WTC11 (cell line): ENCODE data around the gene PHF14. TPM values are rescaled to one million over a fixed set of nuclear protein-coding genes. Genes with fewer than 3 reads are reported as not detected.

ENCODE experiments used
- ATAC-seq: fragments of 200-7000 bp; cut with Tn5 transposase; 2 replicates; pipeline ENCODE4 v1.10.0; 2021; ENCODE audit warnings: mild to moderate bottlenecking, moderate library complexity
- CTCF ChIA-PET: fragments of 300-600 bp; sonication (Branson Sonifier 250); formaldehyde crosslinking; loops from one replicate; lab custom pipeline; 2021; ENCODE audit warnings: antibody characterized with exemption; lab: Charles Lee
- POLR2A ChIA-PET: fragments of 350-600 bp; sonication (Branson Sonifier 250); formaldehyde crosslinking; loops from one replicate; lab custom pipeline; 2021; ENCODE audit warnings: antibody characterized with exemption; lab: Charles Lee
- DNase-seq: peaks from one replicate; pipeline ENCODE4 v3.0.0; 2021; ENCODE audit warnings: low spot score
- H3K27ac Mint-ChIP-seq: 2 replicates; pipeline ENCODE4 v1.8.0; 2021; ENCODE audit warnings: mixed read lengths
- H3K27me3 Mint-ChIP-seq: 2 replicates; pipeline ENCODE4 v1.8.0; 2021; ENCODE audit warnings: low read depth, mild to moderate bottlenecking, moderate library complexity, mixed read lengths
- H3K36me3 Mint-ChIP-seq: 2 replicates; pipeline ENCODE4 v1.8.0; 2021; ENCODE audit warnings: mixed read lengths
- H3K4me1 Mint-ChIP-seq: 2 replicates; pipeline ENCODE4 v1.8.0; 2022; ENCODE audit warnings: mixed read lengths
- H3K4me3 Mint-ChIP-seq: 2 replicates; pipeline ENCODE4 v1.8.0; 2021; ENCODE audit warnings: mild to moderate bottlenecking, moderate library complexity, mixed read lengths
- H3K9me3 Mint-ChIP-seq: 2 replicates; pipeline ENCODE4 v1.8.0; 2021; ENCODE audit warnings: mixed read lengths
- ETV6 ChIP-seq: sonication (generic); formaldehyde crosslinking; IDR thresholded peaks from 2 replicates; pipeline ENCODE4 v1.8.1; 2022; ENCODE audit warnings: mild to moderate bottlenecking, missing genetic modification reagents
- FOXK1 ChIP-seq: sonication (generic); formaldehyde crosslinking; IDR thresholded peaks from 2 replicates; pipeline ENCODE4 v1.8.0; 2022; ENCODE audit warnings: mild to moderate bottlenecking, moderate library complexity, missing genetic modification reagents
- GRHL2 ChIP-seq: fragments of 250-450 bp; sonication (Bioruptor Pico); IDR thresholded peaks from 2 replicates; pipeline ENCODE4 v1.8.0; 2022; ENCODE audit warnings: mild to moderate bottlenecking, moderate library complexity; ENCODE audit not compliant: insufficient replicate concordance, severe bottlenecking
- HMGA2 ChIP-seq: fragments of 250-450 bp; sonication (Bioruptor Pico); IDR thresholded peaks from 2 replicates; pipeline ENCODE4 v1.4.0; 2021; ENCODE audit warnings: mild to moderate bottlenecking, moderate library complexity
- SMAD3 ChIP-seq: sonication (generic); formaldehyde crosslinking; IDR thresholded peaks from 2 replicates; pipeline ENCODE4 v1.8.0; 2022; ENCODE audit warnings: missing genetic modification reagents, mild to moderate bottlenecking, borderline replicate concordance
- TEAD4 ChIP-seq: sonication (generic); formaldehyde crosslinking; IDR thresholded peaks from 2 replicates; pipeline ENCODE4 v1.8.0; 2022; ENCODE audit warnings: mild to moderate bottlenecking, missing genetic modification reagents
- ZNF416 ChIP-seq: fragments of 250-450 bp; sonication (Bioruptor Pico); IDR thresholded peaks from 2 replicates; pipeline ENCODE4 v1.9.0; 2021; ENCODE audit warnings: mild to moderate bottlenecking, inconsistent platforms
- total RNA-seq: library from RNA; stranded (reverse); gene quantifications from 3 replicates; pipeline ENCODE4 v1.2.3, GENCODE V29; 2021
- TF ChIP-seq, protein P1 (sequence below): sonication (generic); formaldehyde crosslinking; IDR thresholded peaks from 2 replicates; pipeline ENCODE4 v1.8.0; 2022; ENCODE audit warnings: mild to moderate bottlenecking, missing genetic modification reagents
- TF ChIP-seq, protein P2 (sequence below): sonication (generic); formaldehyde crosslinking; IDR thresholded peaks from 2 replicates; pipeline ENCODE4 v1.8.1; 2023; ENCODE audit warnings: mild to moderate bottlenecking, missing genetic modification reagents, moderate library complexity
- TF ChIP-seq, protein P3 (sequence below): fragments of 250-450 bp; sonication (Bioruptor Pico); IDR thresholded peaks from 2 replicates; pipeline ENCODE4 v2.1.2; 2022; ENCODE audit warnings: mild to moderate bottlenecking, moderate library complexity
- TF ChIP-seq, protein P4 (sequence below): sonication (generic); formaldehyde crosslinking; conservative IDR thresholded peaks from 2 replicates; pipeline ENCODE4 v1.8.1; 2022; ENCODE audit warnings: mild to moderate bottlenecking, missing genetic modification reagents
- TF ChIP-seq, protein P5 (sequence below): sonication (generic); formaldehyde crosslinking; IDR thresholded peaks from 2 replicates; pipeline ENCODE4 v1.8.0; 2022; ENCODE audit warnings: mild to moderate bottlenecking, missing genetic modification reagents
- TF ChIP-seq, protein P6 (sequence below): sonication (generic); formaldehyde crosslinking; IDR thresholded peaks from 2 replicates; pipeline ENCODE4 v1.8.1; 2022; ENCODE audit warnings: low read depth, missing genetic modification reagents, borderline replicate concordance
- TF ChIP-seq, protein P7 (sequence below): fragments of 250-450 bp; sonication (Bioruptor Pico); IDR thresholded peaks from 2 replicates; pipeline ENCODE4 v1.9.0; 2021; ENCODE audit warnings: moderate library complexity, mild to moderate bottlenecking, inconsistent platforms, borderline replicate concordance
- TF ChIP-seq, protein P8 (sequence below): sonication (generic); formaldehyde crosslinking; IDR thresholded peaks from 2 replicates; pipeline ENCODE4 v1.8.1; 2022; ENCODE audit warnings: mild to moderate bottlenecking, missing genetic modification reagents, moderate library complexity, borderline replicate concordance
- TF ChIP-seq, protein P9 (sequence below): sonication (generic); formaldehyde crosslinking; IDR thresholded peaks from 2 replicates; pipeline ENCODE4 v1.8.1; 2023; ENCODE audit warnings: mild to moderate bottlenecking, moderate library complexity, missing genetic modification reagents
- TF ChIP-seq, protein P10 (sequence below): fragments of 250-450 bp; sonication (Bioruptor Pico); conservative IDR thresholded peaks from 2 replicates; pipeline ENCODE4 v1.9.0; 2021; ENCODE audit warnings: mild to moderate bottlenecking

PHF14 gene
- total RNA-seq, 1 experiment from 2014 or later = 47.7 TPM

DNA sequence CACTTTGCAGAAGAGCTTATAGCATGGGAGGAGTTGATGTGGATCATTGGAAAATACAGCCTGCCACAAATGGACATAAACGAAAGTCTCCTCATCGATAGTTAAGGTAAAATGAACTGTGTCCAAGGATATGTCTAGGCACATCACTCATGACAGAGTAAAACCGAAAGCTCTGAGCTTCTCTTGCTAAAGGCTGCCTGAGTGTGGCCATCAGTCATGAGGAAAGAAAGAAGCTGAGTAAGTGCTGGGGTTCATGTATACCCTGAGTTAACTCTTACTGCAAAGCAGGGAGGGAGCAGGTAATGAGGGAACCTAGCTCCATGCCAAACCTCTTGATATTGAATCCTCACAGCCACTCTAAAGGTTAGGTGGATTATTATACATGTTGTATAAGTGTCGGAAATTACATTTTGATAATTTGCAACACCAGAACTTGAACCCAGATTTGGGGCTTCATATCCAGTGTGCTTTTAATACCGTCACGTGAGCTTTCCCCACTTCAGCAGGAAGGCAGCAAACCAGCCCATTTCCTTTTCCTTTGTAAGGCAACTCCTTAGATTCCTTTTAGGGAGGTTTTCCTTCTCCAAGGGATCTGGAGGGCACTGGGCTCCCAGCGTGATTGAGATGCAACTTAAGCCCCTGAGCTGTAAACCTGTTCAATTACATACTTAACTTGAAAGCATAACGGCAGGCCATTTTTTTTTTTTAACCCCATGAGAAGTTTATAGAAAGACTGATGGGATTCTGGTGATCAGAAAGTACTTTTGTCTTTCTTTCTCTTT, 215.0 kb downstream of the PHF14 start:
- peaks cover 12% of the 10 kb centered on the region for H3K36me3 Mint-ChIP-seq
- DNase-seq = no peak
- ChIA-PET POLR2A (interaction anchor here (0.8 kb wide), 1 partner anchor 39 kb away, joined by 4 read pairs; no protein-coding TSS in a partner anchor), CTCF (interaction anchor here (0.6 to 1.2 kb wide), 3 partner anchors 8 to 157 kb away, joined by 3 to 6 read pairs (median 3); no protein-coding TSS in a partner anchor)
- H3K4me3 Mint-ChIP-seq = no peak overlapping the region
- H3K9me3 Mint-ChIP-seq = peaks cover 13% of the 10 kb centered on the region
- H3K4me1 Mint-ChIP-seq = peaks cover 55% of the 10 kb centered on the region
- ATAC-seq = peak; percentile 8
- no peak overlapping the region for H3K27ac Mint-ChIP-seq
- TF ChIP-seq ETV6 (CRISPR knock-in tag) = no peak
- TF ChIP-seq, protein P1, sequence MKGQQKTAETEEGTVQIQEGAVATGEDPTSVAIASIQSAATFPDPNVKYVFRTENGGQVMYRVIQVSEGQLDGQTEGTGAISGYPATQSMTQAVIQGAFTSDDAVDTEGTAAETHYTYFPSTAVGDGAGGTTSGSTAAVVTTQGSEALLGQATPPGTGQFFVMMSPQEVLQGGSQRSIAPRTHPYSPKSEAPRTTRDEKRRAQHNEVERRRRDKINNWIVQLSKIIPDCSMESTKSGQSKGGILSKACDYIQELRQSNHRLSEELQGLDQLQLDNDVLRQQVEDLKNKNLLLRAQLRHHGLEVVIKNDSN (CRISPR knock-in tag) = peak; percentile 44; the same call in 1 of the 2 replicates
- no peak for TF ChIP-seq SMAD3 (CRISPR knock-in tag)
- TF ChIP-seq, protein P2, sequence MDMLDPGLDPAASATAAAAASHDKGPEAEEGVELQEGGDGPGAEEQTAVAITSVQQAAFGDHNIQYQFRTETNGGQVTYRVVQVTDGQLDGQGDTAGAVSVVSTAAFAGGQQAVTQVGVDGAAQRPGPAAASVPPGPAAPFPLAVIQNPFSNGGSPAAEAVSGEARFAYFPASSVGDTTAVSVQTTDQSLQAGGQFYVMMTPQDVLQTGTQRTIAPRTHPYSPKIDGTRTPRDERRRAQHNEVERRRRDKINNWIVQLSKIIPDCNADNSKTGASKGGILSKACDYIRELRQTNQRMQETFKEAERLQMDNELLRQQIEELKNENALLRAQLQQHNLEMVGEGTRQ (CRISPR knock-in tag) = peak; percentile 81
- H3K27me3 Mint-ChIP-seq = peaks cover 96% of the 10 kb centered on the region

DNA sequence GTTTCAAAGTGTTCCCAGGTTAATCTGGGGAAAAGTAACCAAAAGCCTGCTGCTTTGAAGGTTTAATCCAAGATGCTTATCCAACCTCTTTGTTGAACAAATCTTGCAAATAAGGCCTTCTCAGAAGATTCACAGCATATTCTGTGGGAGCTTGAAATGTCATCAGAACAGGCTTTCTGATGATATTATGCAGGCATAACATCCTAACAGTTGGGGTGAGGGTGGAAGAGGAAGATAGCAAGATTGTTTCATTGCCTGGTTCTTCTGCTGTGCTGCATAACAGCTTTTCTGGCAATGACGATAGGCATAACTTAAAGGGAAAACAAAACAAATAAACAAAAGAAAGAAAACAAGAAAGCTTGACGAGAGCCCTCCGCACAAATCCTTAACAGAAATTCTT, 217.4 kb downstream of the PHF14 start:
- TF ChIP-seq, protein P2 (CRISPR knock-in tag) = no peak
- TF ChIP-seq HMGA2 (CRISPR knock-in tag) (no peak), FOXK1 (CRISPR knock-in tag) (no peak), ZNF416 (CRISPR knock-in tag) (no peak), TEAD4 (CRISPR knock-in tag) (no peak), GRHL2 (CRISPR knock-in tag) (no peak)
- TF ChIP-seq, protein P3, sequence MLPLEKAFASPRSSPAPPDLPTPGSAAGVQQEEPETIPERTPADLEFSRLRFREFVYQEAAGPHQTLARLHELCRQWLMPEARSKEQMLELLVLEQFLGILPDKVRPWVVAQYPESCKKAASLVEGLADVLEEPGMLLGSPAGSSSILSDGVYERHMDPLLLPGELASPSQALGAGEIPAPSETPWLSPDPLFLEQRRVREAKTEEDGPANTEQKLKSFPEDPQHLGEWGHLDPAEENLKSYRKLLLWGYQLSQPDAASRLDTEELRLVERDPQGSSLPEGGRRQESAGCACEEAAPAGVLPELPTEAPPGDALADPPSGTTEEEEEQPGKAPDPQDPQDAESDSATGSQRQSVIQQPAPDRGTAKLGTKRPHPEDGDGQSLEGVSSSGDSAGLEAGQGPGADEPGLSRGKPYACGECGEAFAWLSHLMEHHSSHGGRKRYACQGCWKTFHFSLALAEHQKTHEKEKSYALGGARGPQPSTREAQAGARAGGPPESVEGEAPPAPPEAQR (CRISPR knock-in tag) = no peak
- TF ChIP-seq, protein P4, sequence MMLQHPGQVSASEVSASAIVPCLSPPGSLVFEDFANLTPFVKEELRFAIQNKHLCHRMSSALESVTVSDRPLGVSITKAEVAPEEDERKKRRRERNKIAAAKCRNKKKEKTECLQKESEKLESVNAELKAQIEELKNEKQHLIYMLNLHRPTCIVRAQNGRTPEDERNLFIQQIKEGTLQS (CRISPR knock-in tag) = no peak
- TF ChIP-seq, protein P5, sequence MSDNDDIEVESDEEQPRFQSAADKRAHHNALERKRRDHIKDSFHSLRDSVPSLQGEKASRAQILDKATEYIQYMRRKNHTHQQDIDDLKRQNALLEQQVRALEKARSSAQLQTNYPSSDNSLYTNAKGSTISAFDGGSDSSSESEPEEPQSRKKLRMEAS (CRISPR knock-in tag) = no peak
- TF ChIP-seq, protein P6, sequence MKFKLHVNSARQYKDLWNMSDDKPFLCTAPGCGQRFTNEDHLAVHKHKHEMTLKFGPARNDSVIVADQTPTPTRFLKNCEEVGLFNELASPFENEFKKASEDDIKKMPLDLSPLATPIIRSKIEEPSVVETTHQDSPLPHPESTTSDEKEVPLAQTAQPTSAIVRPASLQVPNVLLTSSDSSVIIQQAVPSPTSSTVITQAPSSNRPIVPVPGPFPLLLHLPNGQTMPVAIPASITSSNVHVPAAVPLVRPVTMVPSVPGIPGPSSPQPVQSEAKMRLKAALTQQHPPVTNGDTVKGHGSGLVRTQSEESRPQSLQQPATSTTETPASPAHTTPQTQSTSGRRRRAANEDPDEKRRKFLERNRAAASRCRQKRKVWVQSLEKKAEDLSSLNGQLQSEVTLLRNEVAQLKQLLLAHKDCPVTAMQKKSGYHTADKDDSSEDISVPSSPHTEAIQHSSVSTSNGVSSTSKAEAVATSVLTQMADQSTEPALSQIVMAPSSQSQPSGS (CRISPR knock-in tag) = no peak
- TF ChIP-seq, protein P7, sequence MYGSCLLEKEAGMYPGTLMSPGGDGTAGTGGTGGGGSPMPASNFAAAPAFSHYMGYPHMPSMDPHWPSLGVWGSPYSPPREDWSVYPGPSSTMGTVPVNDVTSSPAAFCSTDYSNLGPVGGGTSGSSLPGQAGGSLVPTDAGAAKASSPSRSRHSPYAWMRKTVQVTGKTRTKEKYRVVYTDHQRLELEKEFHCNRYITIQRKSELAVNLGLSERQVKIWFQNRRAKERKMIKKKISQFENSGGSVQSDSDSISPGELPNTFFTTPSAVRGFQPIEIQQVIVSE (CRISPR knock-in tag) = no peak
- TF ChIP-seq, protein P8, sequence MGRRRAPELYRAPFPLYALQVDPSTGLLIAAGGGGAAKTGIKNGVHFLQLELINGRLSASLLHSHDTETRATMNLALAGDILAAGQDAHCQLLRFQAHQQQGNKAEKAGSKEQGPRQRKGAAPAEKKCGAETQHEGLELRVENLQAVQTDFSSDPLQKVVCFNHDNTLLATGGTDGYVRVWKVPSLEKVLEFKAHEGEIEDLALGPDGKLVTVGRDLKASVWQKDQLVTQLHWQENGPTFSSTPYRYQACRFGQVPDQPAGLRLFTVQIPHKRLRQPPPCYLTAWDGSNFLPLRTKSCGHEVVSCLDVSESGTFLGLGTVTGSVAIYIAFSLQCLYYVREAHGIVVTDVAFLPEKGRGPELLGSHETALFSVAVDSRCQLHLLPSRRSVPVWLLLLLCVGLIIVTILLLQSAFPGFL = no peak
- TF ChIP-seq, protein P9, sequence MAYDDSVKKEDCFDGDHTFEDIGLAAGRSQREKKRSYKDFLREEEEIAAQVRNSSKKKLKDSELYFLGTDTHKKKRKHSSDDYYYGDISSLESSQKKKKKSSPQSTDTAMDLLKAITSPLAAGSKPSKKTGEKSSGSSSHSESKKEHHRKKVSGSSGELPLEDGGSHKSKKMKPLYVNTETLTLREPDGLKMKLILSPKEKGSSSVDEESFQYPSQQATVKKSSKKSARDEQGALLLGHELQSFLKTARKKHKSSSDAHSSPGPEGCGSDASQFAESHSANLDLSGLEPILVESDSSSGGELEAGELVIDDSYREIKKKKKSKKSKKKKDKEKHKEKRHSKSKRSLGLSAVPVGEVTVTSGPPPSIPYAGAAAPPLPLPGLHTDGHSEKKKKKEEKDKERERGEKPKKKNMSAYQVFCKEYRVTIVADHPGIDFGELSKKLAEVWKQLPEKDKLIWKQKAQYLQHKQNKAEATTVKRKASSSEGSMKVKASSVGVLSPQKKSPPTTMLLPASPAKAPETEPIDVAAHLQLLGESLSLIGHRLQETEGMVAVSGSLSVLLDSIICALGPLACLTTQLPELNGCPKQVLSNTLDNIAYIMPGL (CRISPR knock-in tag) = no peak
- TF ChIP-seq, protein P10, sequence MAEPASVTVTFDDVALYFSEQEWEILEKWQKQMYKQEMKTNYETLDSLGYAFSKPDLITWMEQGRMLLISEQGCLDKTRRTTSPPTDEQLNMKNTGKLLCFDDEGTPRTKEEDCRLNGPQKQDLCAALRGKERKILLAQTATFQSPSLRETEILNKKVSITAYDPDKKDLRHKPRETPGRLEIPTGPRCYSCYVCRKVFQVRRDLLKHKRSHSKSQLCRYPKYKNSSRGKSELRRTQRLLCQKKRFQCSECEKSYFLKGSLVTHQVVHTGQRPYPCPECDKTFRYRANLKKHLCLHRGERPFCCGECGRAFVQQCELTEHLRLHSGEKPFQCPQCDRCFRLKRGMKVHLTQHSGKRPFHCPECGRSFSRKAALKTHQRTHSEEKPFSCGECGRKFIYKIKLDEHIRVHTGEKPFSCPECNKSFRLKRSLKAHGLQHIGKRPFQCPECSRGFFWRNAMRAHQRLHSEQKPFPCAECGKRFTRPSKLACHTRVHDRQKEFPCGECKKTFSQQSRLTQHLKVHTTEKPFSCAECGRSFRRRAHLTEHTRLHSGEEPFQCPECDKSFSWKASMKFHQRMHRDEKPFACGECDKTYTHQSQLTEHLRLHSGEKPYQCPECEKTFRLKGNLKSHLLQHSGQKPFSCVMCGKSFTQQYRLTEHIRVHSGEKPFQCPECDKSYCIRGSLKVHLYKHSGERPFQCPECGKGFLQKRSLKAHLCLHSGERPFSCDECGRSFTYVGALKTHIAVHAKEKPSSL (CRISPR knock-in tag) = no peak
- TF ChIP-seq, all 79 proteins: peak for 0
- POLR2A ChIA-PET = no interaction called here
- Mint-ChIP-seq H3K27ac (no peak overlapping the region), H3K4me1 (peaks cover 70% of the 10 kb centered on the region), H3K9me3 (no peaks in the 10 kb centered on the region), H3K36me3 (no peaks in the 10 kb centered on the region), H3K27me3 (peaks cover 96% of the 10 kb centered on the region), H3K4me3 (no peak overlapping the region)
- CTCF ChIA-PET = no interaction called here
- no peak for DNase-seq
- no peak for ATAC-seq
